OCI-LY7 (cell line): ENCODE data around the gene NUP50. TPM values are rescaled to one million over a fixed set of nuclear protein-coding genes. Genes with fewer than 3 reads are reported as not detected.

Experiments
- BruUV-seq: library from RNA; stranded (reverse); fragments of 400-500 nt; replicated peaks from 2 replicates; lab custom pipeline; 2021; lab: Mats Ljungman, UMichigan
- CTCF ChIA-PET: fragments of 300-600 bp; sonication (Branson Sonifier 250); formaldehyde crosslinking; loops from one replicate; lab custom pipeline; 2022; ENCODE audit warnings: antibody characterized with exemption; ENCODE audit not compliant: unreplicated experiment; lab: Charles Lee
- POLR2A ChIA-PET: fragments of 300-600 bp; sonication (Branson Sonifier 250); formaldehyde crosslinking; loops from one replicate; lab custom pipeline; 2022; ENCODE audit warnings: antibody characterized with exemption; lab: Charles Lee
- DNase-seq: peaks from one replicate; pipeline ENCODE4 v3.0.0-alpha.2; 2015; ENCODE audit warnings: low spot score
- H2AFZ ChIP-seq: fragments of 200-600 bp; sonication (generic), shearing (Covaris generic); 2 replicates; pipeline ENCODE4 v1.6.1; 2014; ENCODE audit warnings: mild to moderate bottlenecking, antibody characterized with exemption, low read length, moderate library complexity
- H3K27ac ChIP-seq: fragments of 200-600 bp; sonication (generic); 2 replicates; pipeline ENCODE4 v1.5.1; 2014; ENCODE audit warnings: mixed run types, low read depth, mild to moderate bottlenecking, moderate library complexity, low read length, inconsistent platforms; ENCODE audit not compliant: poor library complexity, severe bottlenecking
- H3K36me3 ChIP-seq: fragments of 200-600 bp; sonication (generic); 2 replicates; pipeline ENCODE4 v1.6.1; 2014; ENCODE audit warnings: mild to moderate bottlenecking, antibody characterized with exemption, low read length, moderate library complexity, mixed read lengths; ENCODE audit not compliant: insufficient read depth
- H3K4me1 ChIP-seq: fragments of 200-600 bp; sonication (generic); 2 replicates; pipeline ENCODE4 v1.5.1; 2014; ENCODE audit warnings: mild to moderate bottlenecking, low read length; ENCODE audit not compliant: insufficient read depth, poor library complexity, severe bottlenecking
- H3K4me2 ChIP-seq: fragments of 200-600 bp; sonication (generic); 2 replicates; pipeline ENCODE4 v1.6.1; 2014; ENCODE audit warnings: mild to moderate bottlenecking, low read length
- H3K4me3 ChIP-seq: fragments of 200-600 bp; sonication (generic); 2 replicates; pipeline ENCODE4 v1.5.1; 2014; ENCODE audit warnings: mild to moderate bottlenecking, low read depth, low read length; ENCODE audit not compliant: poor library complexity, severe bottlenecking
- H3K79me2 ChIP-seq: fragments of 200-600 bp; sonication (generic); 2 replicates; pipeline ENCODE4 v1.6.1; 2016; ENCODE audit warnings: low read depth, mild to moderate bottlenecking, low read length, moderate library complexity, mixed read lengths; ENCODE audit not compliant: insufficient read depth
- H3K9me2 ChIP-seq: fragments of 200-600 bp; sonication (generic); 2 replicates; pipeline ENCODE4 v1.6.1; 2016; ENCODE audit warnings: mild to moderate bottlenecking, low read length, mixed read lengths; ENCODE audit not compliant: insufficient read depth
- H3K9me3 ChIP-seq: fragments of 200-600 bp; sonication (generic); 2 replicates; pipeline ENCODE4 v1.6.1; 2014; ENCODE audit warnings: mild to moderate bottlenecking, mixed run types, low read length, mixed read lengths
- H4K20me1 ChIP-seq: fragments of 200-600 bp; sonication (generic); 2 replicates; pipeline ENCODE4 v1.6.1; 2014; ENCODE audit warnings: mild to moderate bottlenecking, antibody characterized with exemption, low read length, moderate library complexity, mixed read lengths; ENCODE audit not compliant: insufficient read depth
- CTCF ChIP-seq: fragments of 200-600 bp; sonication (generic); conservative IDR thresholded peaks from 2 replicates; pipeline ENCODE4 v1.5.1; 2014; ENCODE audit warnings: mild to moderate bottlenecking, antibody characterized with exemption, low read length, moderate library complexity, mixed read lengths
- EZH2phosphoT487 ChIP-seq: fragments of 200-600 bp; sonication (generic); IDR thresholded peaks from 2 replicates; pipeline ENCODE4 v1.6.1; 2018; ENCODE audit warnings: low read depth, borderline replicate concordance, mild to moderate bottlenecking, mixed run types, antibody characterized with exemption, low read length, moderate library complexity, mixed read lengths
- intact Hi-C: fragments of 100-400 bp; cut with micrococcal nuclease; formaldehyde crosslinking; loops from one replicate; pipeline ENCODE4 v1.10.0; 2022; ENCODE audit not compliant: unreplicated experiment
- total RNA-seq, 2 experiments: library from RNA; depleted of rRNA in 1 of 2; stranded (reverse); fragments of >200 nt in 1 of 2; shearing (Covaris generic) in 1 of 2; gene quantifications; 2 replicates each; pipeline ENCODE4 v1.2.3, GENCODE V29; 2014 to 2022

NUP50 gene
- total RNA-seq, 2 experiments from 2014 or later, result 107 to 132 TPM

GRCh38 chr22:45127866-45128265 is 35.9 kb upstream of the NUP50 start:
- intact Hi-C loops, result no loop called here
- no peaks in the 10 kb centered on the region for H3K4me1 ChIP-seq
- H3K79me2 ChIP-seq, result no peaks in the 10 kb centered on the region
- H2AFZ ChIP-seq, result no peak overlapping the region
- H3K27ac ChIP-seq, result no peak overlapping the region
- no peaks in the 10 kb centered on the region for H3K9me2 ChIP-seq
- H3K9me3 ChIP-seq, result no peaks in the 10 kb centered on the region
- no peak for DNase-seq
- POLR2A ChIA-PET, result no interaction called here
- peaks cover 5% of the 10 kb centered on the region; the same call in 1 of the 2 replicates for H3K36me3 ChIP-seq
- no TSS peak for BruUV-seq
- no peaks in the 10 kb centered on the region for H4K20me1 ChIP-seq
- TF ChIP-seq EZH2phosphoT487 (no peak), CTCF (no peak)
- CTCF ChIA-PET, result no interaction called here
- no peak overlapping the region for H3K4me3 ChIP-seq
- H3K4me2 ChIP-seq, result no peak overlapping the region

DNA sequence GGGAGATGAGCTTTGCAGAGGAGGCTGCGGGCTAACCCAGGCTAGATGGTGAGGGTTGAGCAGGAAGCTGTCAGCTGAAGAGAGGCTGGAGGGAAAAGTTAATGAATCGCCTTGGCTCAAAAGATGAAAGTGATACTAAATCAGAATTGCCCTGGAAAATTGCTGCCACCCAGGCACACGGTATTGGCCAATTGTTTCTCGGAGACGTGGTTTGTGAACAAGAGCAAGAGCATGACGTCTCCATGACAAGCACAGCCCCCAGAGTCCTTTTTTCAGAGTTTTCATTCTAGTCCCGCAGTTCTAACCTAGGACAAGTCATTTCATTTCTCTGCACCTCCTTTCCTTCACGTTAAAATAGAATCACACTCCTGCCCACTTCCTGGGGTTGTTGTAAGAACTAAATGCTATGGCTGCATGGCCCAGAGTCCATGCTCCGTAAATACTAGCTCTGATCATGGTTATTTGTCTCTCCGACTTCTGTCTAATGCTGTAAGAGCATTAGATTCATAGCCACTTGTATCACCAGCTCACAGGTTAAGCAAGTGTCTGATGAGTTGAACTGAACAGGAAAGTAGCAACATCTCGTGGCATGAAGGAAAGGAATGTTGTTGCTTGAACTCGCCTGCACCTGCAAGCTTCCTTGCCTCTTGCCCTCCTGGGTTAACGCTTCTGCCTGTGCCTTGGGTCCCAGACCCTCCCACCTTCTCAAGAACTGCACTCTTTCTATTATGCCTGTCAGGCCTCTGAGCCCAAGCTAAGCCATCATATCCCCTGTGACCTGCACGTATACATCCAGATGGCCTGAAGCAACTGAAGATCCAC is 33.8 kb upstream of the NUP50 start:
- POLR2A ChIA-PET, result no interaction called here
- no TSS peak for BruUV-seq
- no peak for DNase-seq

More for the DNA sequence above, 33.8 kb upstream of the NUP50 start:
- Histone ChIP-seq H4K20me1 (no peaks in the 10 kb centered on the region), H3K79me2 (no peaks in the 10 kb centered on the region), H3K9me2 (no peaks in the 10 kb centered on the region), H3K4me3 (no peak overlapping the region), H2AFZ (no peak overlapping the region), H3K27ac (no peak overlapping the region), H3K36me3 (peaks cover 22% of the 10 kb centered on the region), H3K4me1 (no peaks in the 10 kb centered on the region), H3K4me2 (no peak overlapping the region), H3K9me3 (peaks cover 10% of the 10 kb centered on the region; the same call in 1 of the 2 replicates)
- intact Hi-C loops, result no loop called here
- CTCF ChIA-PET, result no interaction called here
- TF ChIP-seq CTCF (no peak), EZH2phosphoT487 (no peak)
